ENCODE measurements around the gene FRMD8.

- TF ChIP-seq CTCF (conservative IDR thresholded peaks at IDR 0.05; ENCODE audit: low read depth, low read length) = no peak
- TF ChIP-seq EZH2 (IDR thresholded peaks at IDR 0.05; ENCODE audit: borderline replicate concordance, low read depth, low read length, poor library complexity, severe bottlenecking) = no peak
These were observed 16.4 kb downstream of the FRMD8 start for GRCh38 chr11:65402790-65403189.

All from A673 (cell line).